CD4-positive, alpha-beta T cell (primary cell): ENCODE results near the gene WBP2NL. TPM values are rescaled to one million over a fixed set of nuclear protein-coding genes. Genes with fewer than 3 reads are reported as not detected.

ENCODE experiments used
- ATAC-seq: fragments of 200-7000 bp; cut with Tn5 transposase; one replicate; pipeline ENCODE4 v1.10.0; 2022; ENCODE audit warnings: mild to moderate bottlenecking; ENCODE audit not compliant: poor library complexity
- CTCF ChIA-PET: fragments of 350-600 bp; sonication (Branson Sonifier 250); formaldehyde crosslinking; loops from one replicate; lab custom pipeline; 2021; ENCODE audit warnings: antibody characterized with exemption, inconsistent platforms; lab: Charles Lee
- POLR2A ChIA-PET: fragments of 350-600 bp; sonication (Branson Sonifier 250); formaldehyde crosslinking; loops from one replicate; lab custom pipeline; 2021; ENCODE audit warnings: antibody characterized with exemption, inconsistent platforms; lab: Charles Lee
- DNase-seq, 14 experiments: peaks; one replicate each; pipeline ENCODE4 v3.0.0-alpha.2; 2013 to 2020; ENCODE audit warnings: mixed read lengths in 2 of 14
- H3K27ac ChIP-seq, 2 donors: one replicate each; pipeline versions ENCODE4 v1.5.1 to v1.7.0; 2013; ENCODE audit warnings: low read length in 2 of 2, low read depth in 1 of 2, mild to moderate bottlenecking in 1 of 2
- H3K27me3 ChIP-seq, 2 experiments: 1 replicate in 1 of 2; 2 replicates in 1 of 2; pipeline versions ENCODE4 v1.6.1 to v1.7.0; 2013; ENCODE audit warnings: low read length in 2 of 2, control low read depth in 1 of 2, mild to moderate bottlenecking in 1 of 2, moderate library complexity in 1 of 2; ENCODE audit not compliant: insufficient read depth in 2 of 2, control insufficient read depth in 1 of 2
- H3K36me3 ChIP-seq: one replicate; pipeline ENCODE4 v1.6.1; 2013; ENCODE audit warnings: low read length, control low read depth; ENCODE audit not compliant: insufficient read depth
- H3K4me1 ChIP-seq: one replicate; pipeline ENCODE4 v1.6.1; 2013; ENCODE audit warnings: low read length, control low read depth; ENCODE audit not compliant: insufficient read depth
- H3K4me3 ChIP-seq: one replicate; pipeline ENCODE4 v1.5.1; 2013; ENCODE audit warnings: mild to moderate bottlenecking, low read length, moderate library complexity
- H3K9me3 ChIP-seq, 2 experiments: 1 replicate in 1 of 2; 2 replicates in 1 of 2; pipeline versions ENCODE4 v1.6.1 to v1.7.0; 2013; ENCODE audit warnings: low read length in 2 of 2, mild to moderate bottlenecking in 2 of 2, control low read depth in 1 of 2, moderate library complexity in 1 of 2; ENCODE audit not compliant: control insufficient read depth in 1 of 2, insufficient read depth in 1 of 2
- H3K27ac Mint-ChIP-seq: one replicate; pipeline ENCODE4 v1.8.0; 2020; ENCODE audit warnings: mixed read lengths
- H3K27me3 Mint-ChIP-seq: one replicate; pipeline ENCODE4 v1.8.0; 2021; ENCODE audit warnings: mixed read lengths
- H3K36me3 Mint-ChIP-seq: one replicate; pipeline ENCODE4 v1.8.0; 2021; ENCODE audit warnings: low read depth, mixed read lengths
- H3K4me1 Mint-ChIP-seq: one replicate; pipeline ENCODE4 v1.8.0; 2021; ENCODE audit warnings: low read depth, mixed read lengths
- H3K4me3 Mint-ChIP-seq: one replicate; pipeline ENCODE4 v1.8.0; 2020; ENCODE audit warnings: mild to moderate bottlenecking, mixed read lengths
- H3K9me3 Mint-ChIP-seq: one replicate; pipeline ENCODE4 v1.8.0; 2020; ENCODE audit warnings: mixed read lengths
- CTCF ChIP-seq: fragments of 200-600 bp; IDR thresholded peaks from one replicate; pipeline ENCODE4 v1.8.0; 2022; ENCODE audit warnings: antibody characterized with exemption, mild to moderate bottlenecking
- intact Hi-C, 2 experiments: fragments of 100-400 bp; cut with DNase I in 1 of 2; cut with micrococcal nuclease in 1 of 2; formaldehyde crosslinking; loops; one replicate each; pipeline versions ENCODE4 v1.15.1 to v1.9.0; 2023 to 2025; cut with DNase I, micrococcal nuclease
- total RNA-seq, 174 experiments: library from RNA in 2 of 174; stranded (reverse) in 2 of 174; gene quantifications; one replicate each; pipeline ENCODE4 v1.2.3 and lab custom pipeline; 2021 to 2026

WBP2NL gene
- total RNA-seq, 2 experiments from 2014 or later: 0.38 to 1.7 TPM

- no peak for TF ChIP-seq CTCF
- H3K27me3 Mint-ChIP-seq: no peaks in the 10 kb centered on the region
- Histone ChIP-seq H3K9me3 (peaks cover 11 to 18% of the 10 kb centered on the region in 2 experiments), H3K4me1 (no peaks in the 10 kb centered on the region), H3K36me3 (no peaks in the 10 kb centered on the region), H3K27me3 (no peaks in the 10 kb centered on the region), H3K4me3 (no peak overlapping the region), H3K27ac (no peak overlapping the region)
- ATAC-seq (no peak), DNase-seq (no peak)
- H3K27ac Mint-ChIP-seq: no peak overlapping the region
- H3K4me3 Mint-ChIP-seq: no peak overlapping the region
- ChIA-PET POLR2A (no interaction called here), CTCF (no interaction called here)
- intact Hi-C loops: no loop called here
- H3K9me3 Mint-ChIP-seq: peaks cover 9% of the 10 kb centered on the region
- peaks cover 12% of the 10 kb centered on the region for H3K36me3 Mint-ChIP-seq
- no peaks in the 10 kb centered on the region for H3K4me1 Mint-ChIP-seq
These were observed 40.7 kb downstream of the WBP2NL start for GRCh38 chr22:42039271-42039670.

- Mint-ChIP-seq H3K9me3 (peaks cover 9% of the 10 kb centered on the region), H3K4me1 (no peaks in the 10 kb centered on the region), H3K4me3 (no peak overlapping the region), H3K27ac (no peak overlapping the region), H3K36me3 (peaks cover 7% of the 10 kb centered on the region), H3K27me3 (no peaks in the 10 kb centered on the region)
- POLR2A ChIA-PET: interaction anchor here (0.6 kb wide), 1 partner anchor 115 kb away, joined by 3 read pairs; no protein-coding TSS in a partner anchor
- H3K4me3 ChIP-seq: no peak overlapping the region
- CTCF ChIA-PET: no interaction called here
- intact Hi-C loops: no loop called here
- no peaks in the 10 kb centered on the region for H3K27me3 ChIP-seq
- no peak for ATAC-seq
- TF ChIP-seq CTCF: no peak
- peaks cover 11 to 12% of the 10 kb centered on the region in 2 experiments for H3K9me3 ChIP-seq
- H3K4me1 ChIP-seq: no peaks in the 10 kb centered on the region
- no peak overlapping the region for H3K27ac ChIP-seq
- no peaks in the 10 kb centered on the region for H3K36me3 ChIP-seq
- no peak for DNase-seq
These were observed 43.2 kb downstream of the WBP2NL start for GRCh38 chr22:42041784-42042183.

GRCh38 chr22:42050641-42051180 lies 52.1 kb downstream of the WBP2NL start:
- no peak for TF ChIP-seq CTCF
- intact Hi-C loops: no loop called here
- ATAC-seq: no peak

More at GRCh38 chr22:42050641-42051180, 52.1 kb downstream of the WBP2NL start:
- H3K36me3 Mint-ChIP-seq: no peaks in the 10 kb centered on the region
- Histone ChIP-seq H3K4me1 (no peaks in the 10 kb centered on the region), H3K4me3 (no peak overlapping the region), H3K27ac (no peak overlapping the region), H3K36me3 (no peaks in the 10 kb centered on the region), H3K9me3 (no peaks in the 10 kb centered on the region), H3K27me3 (no peaks in the 10 kb centered on the region)
- no peak overlapping the region for H3K27ac Mint-ChIP-seq
- ChIA-PET POLR2A (no interaction called here), CTCF (no interaction called here)
- H3K9me3 Mint-ChIP-seq: no peaks in the 10 kb centered on the region
- H3K4me1 Mint-ChIP-seq: no peaks in the 10 kb centered on the region
- no peak for DNase-seq
- no peaks in the 10 kb centered on the region for H3K27me3 Mint-ChIP-seq
- H3K4me3 Mint-ChIP-seq: no peak overlapping the region
